ENCODE data around the gene CHTF8.

Gene CHTF8

GRCh38 chr16:69089091-69089910 lies 43.1 kb downstream of the CHTF8 start:
- H3K4me3 ChIP-seq (ENCODE audit: low read depth, low read length) = no peak overlapping the region
- no peak for TF ChIP-seq CTCF (IDR thresholded peaks at IDR 0.05; ENCODE audit: low read depth, low read length)

- no peak overlapping the region for H3K4me3 ChIP-seq (ENCODE audit: low read depth, low read length)
- no peak for TF ChIP-seq CTCF (IDR thresholded peaks at IDR 0.05; ENCODE audit: low read depth, low read length)
These were observed 43.7 kb downstream of the CHTF8 start for GRCh38 chr16:69088684-69089083.

- no peak overlapping the region for H3K4me3 ChIP-seq (ENCODE audit: low read depth, low read length)
- TF ChIP-seq CTCF (IDR thresholded peaks at IDR 0.05; ENCODE audit: low read depth, low read length) = no peak
These were observed 45.2 kb downstream of the CHTF8 start for GRCh38 chr16:69087161-69087581.

GRCh38 chr16:69085032-69085695 lies 47.2 kb downstream of the CHTF8 start:
- no peak for TF ChIP-seq CTCF (IDR thresholded peaks at IDR 0.05; ENCODE audit: low read depth, low read length)
- no peak overlapping the region for H3K4me3 ChIP-seq (ENCODE audit: low read depth, low read length)

GRCh38 chr16:69084289-69084688 lies 48.1 kb downstream of the CHTF8 start:
- no peak for TF ChIP-seq CTCF (IDR thresholded peaks at IDR 0.05; ENCODE audit: low read depth, low read length)
- no peak overlapping the region for H3K4me3 ChIP-seq (ENCODE audit: low read depth, low read length)

- TF ChIP-seq CTCF (IDR thresholded peaks at IDR 0.05; ENCODE audit: low read depth, low read length) = no peak
- no peak overlapping the region for H3K4me3 ChIP-seq (ENCODE audit: low read depth, low read length)
These were observed 49.0 kb downstream of the CHTF8 start for GRCh38 chr16:69083306-69083941.

GRCh38 chr16:69079697-69080096 lies 52.7 kb downstream of the CHTF8 start:
- no peak for TF ChIP-seq CTCF (IDR thresholded peaks at IDR 0.05; ENCODE audit: low read depth, low read length)

More at GRCh38 chr16:69079697-69080096, 52.7 kb downstream of the CHTF8 start:
- no peak overlapping the region for H3K4me3 ChIP-seq (ENCODE audit: low read depth, low read length)
